Measurements from ENCODE around the gene FRK. TPM values are rescaled to one million over a fixed set of nuclear protein-coding genes. Genes with fewer than 3 reads are reported as not detected.
"Not testable (repeated sequence)": the region's sequence is repeated elsewhere in the genome, so short reads cannot be mapped to it uniquely, and the experiment has no call there.

FRK gene
- polyA plus RNA-seq, 3 donors: 0.28 to 1.1 (median 0.56) TPM

DNA sequence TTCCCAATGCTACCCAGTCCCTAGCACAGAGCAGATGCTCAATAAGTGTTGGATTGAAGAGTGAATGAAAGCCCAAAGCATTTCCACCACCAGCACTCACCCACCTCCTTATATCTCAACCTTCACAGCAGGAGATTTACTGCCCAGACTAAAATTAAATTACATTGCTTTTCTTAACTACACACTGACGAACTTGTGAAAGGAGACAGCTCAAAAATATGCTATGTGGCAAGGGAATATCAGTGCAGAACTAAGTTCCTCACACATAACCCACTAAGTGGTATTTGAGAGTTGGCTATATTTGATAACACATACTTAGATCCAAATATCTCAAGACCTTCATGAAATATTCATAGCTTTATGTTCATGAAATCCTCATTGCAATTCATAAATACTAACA, 137.7 kb downstream of the FRK start:
- 49 to 69% (median 66%) methylated on average over 1 of the region's 1 CpG for WGBS, 3 donors
- no peak overlapping the region for H3K27ac ChIP-seq (ENCODE audit: low read depth, low read length)

DNA sequence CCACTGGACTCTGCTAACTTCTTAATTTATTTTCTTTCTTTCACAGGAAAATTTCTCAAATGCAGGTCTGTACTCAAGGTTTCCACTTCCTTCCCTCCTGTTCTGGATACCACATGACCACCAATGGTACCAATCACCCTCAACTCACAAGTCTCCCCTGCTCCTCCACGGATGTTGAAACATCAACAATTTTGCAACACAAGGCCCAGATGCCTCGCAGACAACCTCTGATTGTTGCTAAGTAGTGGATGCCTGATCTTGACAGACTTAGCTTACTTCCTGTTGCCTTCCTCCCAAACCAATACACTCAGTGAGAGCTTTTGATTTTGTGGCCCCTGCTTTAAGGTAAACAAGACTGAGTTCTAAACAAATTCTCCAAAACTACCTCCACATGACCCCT, 146.6 kb downstream of the FRK start:
- H3K27ac ChIP-seq (ENCODE audit: low read depth, low read length): no peak overlapping the region
- 14 to 37% (median 33%) methylated on average over 2 of the region's 2 CpGs for WGBS, 3 donors

GRCh38 chr6:115909923-115910546, 150.7 kb downstream of the FRK start:
- 71 to 83% (median 73%) methylated on average over 9 of the region's 9 CpGs for WGBS, 3 donors

DNA sequence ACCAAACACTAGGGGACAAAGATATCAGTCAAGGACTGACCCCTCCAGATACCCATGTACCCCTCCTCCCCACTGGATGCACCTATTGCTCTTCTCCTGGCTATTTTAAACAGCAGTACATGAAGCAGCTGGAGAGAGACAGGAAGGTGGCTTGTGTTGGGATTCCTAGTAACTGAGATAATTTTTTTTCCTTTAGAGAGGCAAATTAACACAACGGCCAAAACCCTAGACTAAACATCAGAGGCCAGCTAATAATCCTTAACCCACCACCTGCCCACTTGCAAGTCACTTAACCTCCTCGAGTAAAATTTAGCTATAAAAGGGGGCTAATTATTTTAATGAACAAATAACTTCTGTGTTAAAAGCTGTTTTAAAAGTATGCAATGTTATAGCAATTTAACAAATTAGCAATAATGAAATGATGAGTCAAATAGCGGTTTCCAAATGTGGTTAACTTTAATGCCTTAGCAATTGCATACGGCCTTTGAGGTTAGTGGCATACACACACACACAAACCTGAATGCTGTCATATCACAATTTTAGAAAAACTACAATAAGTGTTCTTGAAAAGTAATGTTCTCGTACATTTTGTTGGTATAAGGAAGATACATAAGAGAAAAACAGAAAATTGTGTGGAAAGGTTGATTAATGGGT, 151.7 kb downstream of the FRK start:
- no peak overlapping the region for H3K27ac ChIP-seq (ENCODE audit: low read depth, low read length)
- WGBS, 3 donors: 66 to 80% (median 68%) methylated on average over 5 of the region's 5 CpGs

More at GRCh38 chr6:115909923-115910546, 150.7 kb downstream of the FRK start:
- no peak overlapping the region for H3K27ac ChIP-seq (ENCODE audit: low read depth, low read length)

GRCh38 chr6:115905471-115905870, 155.2 kb downstream of the FRK start:
- WGBS, 3 donors: 34 to 54% (median 43%) methylated on average over 5 of the region's 5 CpGs
- no peak overlapping the region for H3K27ac ChIP-seq (ENCODE audit: low read depth, low read length)

GRCh38 chr6:115902436-115902835, 158.3 kb downstream of the FRK start:
- 59 to 85% (median 76%) methylated on average over 2 of the region's 2 CpGs for WGBS, 3 donors
- H3K27ac ChIP-seq (ENCODE audit: low read depth, low read length): no peak overlapping the region

DNA sequence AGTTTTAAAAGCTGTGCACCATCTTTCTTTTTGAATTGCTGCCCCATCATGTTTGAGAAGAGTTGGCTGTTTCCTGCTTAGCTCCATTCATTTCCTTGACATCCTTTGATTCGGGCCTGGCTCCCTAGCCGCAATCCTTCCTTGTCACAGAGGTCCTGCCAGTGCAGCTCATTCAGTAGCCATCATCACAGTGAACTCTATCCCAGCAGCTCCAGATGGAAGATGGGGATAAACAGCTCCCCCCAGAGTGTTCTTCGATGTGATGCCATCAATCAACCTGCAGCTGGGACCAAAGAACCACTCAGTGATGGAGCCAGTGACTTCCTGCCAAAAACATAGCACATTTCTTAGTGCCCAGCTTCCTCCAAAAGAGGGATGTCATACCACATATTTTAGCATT, 158.8 kb downstream of the FRK start:
- WGBS, 3 donors: 51 to 65% (median 61%) methylated on average over 3 of the region's 3 CpGs

DNA sequence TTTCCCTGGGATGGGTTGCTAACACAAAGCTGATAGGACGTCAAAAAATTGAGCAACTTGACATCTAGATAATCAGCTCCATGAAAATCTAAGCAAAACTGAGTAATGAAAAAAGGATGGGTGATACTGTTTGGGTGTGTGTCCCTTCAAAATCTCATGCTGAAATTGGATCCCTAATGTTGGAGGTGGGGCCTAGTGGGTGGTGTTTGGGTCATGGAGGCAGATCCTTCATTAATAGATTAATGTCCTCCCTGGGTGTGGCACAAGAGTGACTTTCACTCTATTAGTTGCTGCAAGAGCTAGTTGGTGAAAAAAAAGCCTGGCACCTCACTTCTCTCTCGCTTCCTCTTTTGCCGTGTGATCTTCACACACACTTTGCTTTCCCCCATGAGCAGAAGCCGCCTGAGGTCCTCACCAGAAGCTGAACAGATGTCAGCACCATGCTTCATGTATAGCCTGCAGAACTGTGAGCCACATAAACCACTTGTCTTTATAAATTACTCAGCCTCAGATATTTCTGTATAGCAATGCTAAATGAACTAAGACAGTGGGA, 160.9 kb downstream of the FRK start:
- WGBS, 3 donors: 69 to 84% (median 81%) methylated on average over 4 of the region's 4 CpGs
- no peak overlapping the region for H3K27ac ChIP-seq (ENCODE audit: low read depth, low read length)

More for the DNA sequence above, 158.8 kb downstream of the FRK start:
- H3K27ac ChIP-seq (ENCODE audit: low read depth, low read length): no peak overlapping the region

DNA sequence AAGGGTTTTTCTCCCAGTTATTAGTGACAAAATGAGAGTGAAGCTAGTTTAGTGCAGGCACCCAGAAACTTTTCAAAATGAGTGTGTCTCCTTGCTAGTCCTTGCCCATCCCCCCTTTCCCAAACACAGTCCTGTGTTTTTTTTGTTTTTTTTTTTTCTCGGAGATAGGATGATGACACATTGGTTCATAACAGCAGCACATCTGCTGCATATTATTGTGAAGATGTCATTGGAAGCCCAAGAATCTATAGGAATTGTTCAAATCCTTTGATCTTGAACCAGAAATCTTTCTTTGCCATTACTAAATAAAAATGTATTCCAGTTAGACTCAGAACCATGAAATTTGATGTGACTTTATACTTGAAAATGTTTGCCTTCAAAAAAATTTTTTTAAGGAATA, 162.4 kb downstream of the FRK start:
- WGBS, 3 donors: 24 to 59% (median 45%) methylated on average over 1 of the region's 1 CpG
- no peak overlapping the region for H3K27ac ChIP-seq (ENCODE audit: low read depth, low read length)

DNA sequence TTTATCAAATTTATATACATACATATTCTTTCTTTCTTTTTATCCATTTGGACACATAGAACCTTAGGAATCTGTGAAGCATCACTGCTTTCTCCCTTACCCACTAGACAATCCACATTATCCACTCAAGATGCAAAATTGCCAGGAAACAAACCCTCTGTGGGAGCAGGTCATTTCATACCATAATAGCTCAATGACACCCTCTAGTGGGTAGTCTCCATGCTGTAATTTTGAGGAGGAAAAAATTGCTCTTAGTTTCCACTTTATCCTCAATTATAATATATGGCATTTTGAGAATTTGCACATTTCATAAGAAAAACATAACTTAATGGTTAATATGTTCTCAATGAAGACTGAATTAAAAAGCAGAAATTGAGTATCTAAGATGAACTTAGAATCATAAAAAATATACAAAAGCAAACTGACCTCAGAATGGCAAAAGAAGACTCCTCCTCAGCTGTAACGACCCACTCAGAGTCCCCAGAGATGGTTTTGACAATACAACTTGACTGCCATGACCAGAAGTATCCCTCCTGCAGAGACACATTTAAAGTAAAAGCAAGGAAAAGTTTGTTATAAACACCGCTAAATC, 164.1 kb downstream of the FRK start:
- H3K27ac ChIP-seq (ENCODE audit: low read depth, low read length): no peak overlapping the region
- WGBS, 3 donors: 63 to 70% (median 66%) methylated on average over 2 of the region's 2 CpGs

DNA sequence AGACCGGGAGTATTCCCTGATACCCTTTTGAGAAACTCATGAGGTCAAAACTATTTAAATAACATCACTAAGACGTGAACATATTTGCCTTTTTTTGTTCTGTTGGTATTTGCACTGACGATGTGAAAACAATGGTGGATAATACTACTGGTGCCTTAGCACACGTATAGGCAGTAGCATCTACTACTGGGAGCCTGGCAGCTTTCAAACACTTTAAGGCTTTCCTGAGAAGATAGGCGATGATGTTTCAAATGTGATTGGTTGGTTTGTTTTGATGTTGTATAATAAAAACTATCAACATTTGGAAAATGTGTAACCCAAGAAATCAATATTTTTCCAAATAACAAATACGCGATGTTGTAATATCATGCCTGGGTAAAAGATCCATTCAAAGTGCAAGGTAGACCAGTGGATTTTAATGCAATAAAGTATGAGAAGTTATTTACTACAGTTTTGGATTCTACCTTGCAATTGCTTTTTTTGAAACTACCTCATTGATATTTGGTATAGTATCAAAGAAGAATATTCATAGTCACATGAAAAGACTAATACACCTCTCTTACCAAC, 166.2 kb downstream of the FRK start:
- no peak overlapping the region for H3K27ac ChIP-seq (ENCODE audit: low read depth, low read length)
- 66 to 89% (median 82%) methylated on average over 7 of the region's 7 CpGs for WGBS, 3 donors

DNA sequence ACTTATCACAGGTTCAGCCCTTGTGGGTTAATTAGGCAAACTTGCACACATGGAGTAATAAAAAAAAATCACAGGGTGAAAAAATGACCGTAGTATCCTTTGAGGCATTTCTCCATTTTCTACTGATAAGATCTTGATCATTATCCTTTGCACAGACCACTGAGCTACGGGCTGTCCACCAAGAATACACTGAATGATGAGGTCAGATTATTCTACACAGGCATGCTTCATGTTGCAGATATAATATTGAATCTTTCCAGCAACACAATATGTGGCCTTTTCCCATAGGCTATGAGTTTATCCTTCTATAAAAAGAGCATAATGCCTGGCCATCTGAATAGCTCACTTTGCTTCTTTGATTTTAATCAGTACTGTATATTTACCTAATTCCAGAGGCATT, 168.9 kb downstream of the FRK start:
- WGBS, 3 donors: 56 to 71% (median 60%) methylated on average over 2 of the region's 2 CpGs
- H3K27ac ChIP-seq (ENCODE audit: low read depth, low read length): no peak overlapping the region

DNA sequence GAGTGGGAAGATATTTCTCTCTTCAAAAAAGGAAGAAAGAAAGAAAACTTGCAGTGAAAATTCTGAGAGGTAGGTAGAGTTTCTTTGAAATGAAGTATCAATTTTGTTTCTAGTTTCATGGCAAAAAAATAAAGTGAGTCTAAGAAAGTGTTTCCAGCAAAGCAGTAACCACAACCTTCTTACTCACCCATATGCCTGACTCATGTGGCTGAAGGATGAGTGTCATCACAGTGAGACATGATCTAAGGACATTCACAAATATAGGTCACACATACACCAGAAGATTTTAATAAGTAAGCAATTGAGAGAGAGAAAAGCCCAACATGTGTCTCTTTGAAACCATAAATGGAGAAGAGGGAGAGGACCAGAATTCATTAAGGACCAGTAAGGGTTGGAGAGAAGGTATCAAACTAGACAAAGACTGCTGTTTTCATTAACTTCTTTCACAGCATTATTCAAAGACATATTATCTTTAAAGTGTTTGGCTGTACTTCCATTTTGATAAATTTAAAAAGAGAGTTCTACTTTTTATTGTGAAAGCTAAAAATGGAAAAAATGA, 169.5 kb downstream of the FRK start:
- H3K27ac ChIP-seq (ENCODE audit: low read depth, low read length): no peak overlapping the region

GRCh38 chr6:115890238-115890637, 170.5 kb downstream of the FRK start:
- 90 to 92% (median 91%) methylated on average over 10 of the region's 10 CpGs for WGBS, 3 donors
- H3K27ac ChIP-seq (ENCODE audit: low read depth, low read length): no peak overlapping the region

DNA sequence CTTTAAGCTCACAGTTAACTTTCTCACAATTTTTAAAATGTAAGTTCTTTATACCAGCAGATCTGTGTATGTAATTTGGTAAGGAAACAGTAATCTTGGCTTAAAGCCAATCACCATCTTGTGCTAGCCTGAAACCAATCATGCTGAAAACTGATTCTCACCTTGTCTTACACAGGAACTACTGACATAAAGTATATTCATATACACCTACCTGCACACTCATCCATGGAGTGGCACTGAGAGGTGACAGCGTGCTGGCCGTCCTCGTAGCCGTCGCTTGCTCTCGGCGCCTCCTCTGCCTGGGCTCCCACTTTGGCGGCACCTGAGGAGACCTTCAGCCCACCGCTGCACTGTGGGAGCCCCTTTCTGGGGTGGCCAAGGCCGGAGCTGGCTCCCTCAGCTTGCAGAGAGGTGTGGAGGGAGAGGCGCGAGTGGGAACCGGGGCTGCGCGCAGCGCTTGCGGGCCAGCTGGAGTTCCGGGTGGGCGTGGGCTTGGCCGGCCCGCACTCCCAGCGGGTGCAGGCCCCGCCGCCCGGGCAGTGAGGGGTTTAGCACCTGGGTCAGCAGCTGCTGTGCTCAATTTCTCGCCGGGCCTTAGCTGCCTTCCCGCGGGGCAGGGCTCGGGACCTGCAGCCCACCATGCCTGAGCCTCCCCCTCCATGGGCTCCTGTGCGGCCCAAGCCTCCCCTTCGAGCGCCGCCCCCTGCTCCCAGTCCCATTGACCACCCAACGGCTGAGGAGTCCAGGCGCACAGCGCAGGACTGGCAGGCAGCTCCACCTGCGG, 171.8 kb downstream of the FRK start:
- WGBS, 3 donors: 96 to 97% (median 97%) methylated on average over 35 to 38 of the region's 38 CpGs

GRCh38 chr6:115887891-115888290, 172.8 kb downstream of the FRK start:
- WGBS, 3 donors: 74 to 86% (median 75%) methylated on average over 7 of the region's 7 CpGs
- H3K27ac ChIP-seq (ENCODE audit: low read depth, low read length): no peak overlapping the region

More for the DNA sequence above, 171.8 kb downstream of the FRK start:
- H3K27ac ChIP-seq (ENCODE audit: low read depth, low read length): not testable (repeated sequence)

DNA sequence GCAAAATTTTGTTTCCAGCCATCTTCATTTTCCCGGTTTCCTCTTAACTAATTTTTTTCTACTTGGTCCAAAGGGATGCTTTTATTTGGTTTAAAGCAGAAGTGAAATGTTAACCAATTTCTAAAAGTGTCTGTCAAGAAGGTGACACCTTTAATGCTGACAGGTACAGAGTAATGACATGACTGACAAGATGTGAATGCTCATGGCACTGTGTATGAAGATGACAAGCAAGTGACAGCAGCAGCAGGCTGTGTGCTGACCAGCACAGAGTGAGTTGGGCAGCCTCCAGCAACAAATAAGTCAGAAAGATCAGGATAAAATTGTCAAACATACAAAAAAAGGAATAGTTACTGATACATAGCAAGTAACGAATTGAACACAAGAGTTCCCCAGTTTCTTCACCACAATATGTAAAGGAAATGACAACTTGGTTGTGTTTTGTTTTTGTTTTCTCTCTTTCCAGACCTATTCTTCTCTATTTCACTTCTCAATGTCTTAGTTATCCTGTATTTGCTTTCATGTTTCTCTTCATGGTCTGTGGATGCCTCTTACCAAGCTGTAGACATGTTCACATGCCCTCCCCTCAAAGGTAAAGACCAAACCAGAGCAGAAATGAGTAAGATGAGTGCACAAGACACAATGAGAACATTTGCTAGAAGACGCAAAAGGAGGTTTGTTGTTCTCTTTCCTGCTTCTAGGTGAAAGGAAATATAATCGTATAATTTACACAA, 174.9 kb downstream of the FRK start:
- no peak overlapping the region for H3K27ac ChIP-seq (ENCODE audit: low read depth, low read length)
- WGBS, 3 donors: 62 to 78% (median 67%) methylated on average over 4 of the region's 4 CpGs

GRCh38 chr6:115882771-115883170, 177.9 kb downstream of the FRK start:
- H3K27ac ChIP-seq (ENCODE audit: low read depth, low read length): no peak overlapping the region
- 66 to 83% (median 83%) methylated on average over 2 of the region's 2 CpGs for WGBS, 3 donors

Measured in adipose tissue (tissue), 3 donors.